Measurements from ENCODE around the gene PRKACA. TPM values are rescaled to one million over a fixed set of nuclear protein-coding genes. Genes with fewer than 3 reads are reported as not detected.

PRKACA gene
- total and polyA plus RNA-seq, 8 donors = 25.3 to 42.9 (median 30.3) TPM

- Histone ChIP-seq H3K36me3 (peaks cover 0 to 6% (median 0%) of the 10 kb centered on the region in 3 donors), H3K27ac (no peak overlapping the region), H3K9me3 (no peaks in the 10 kb centered on the region), H3K4me1 (peaks cover 0 to 5% (median 4%) of the 10 kb centered on the region in 3 donors), H3K27me3 (no peaks in the 10 kb centered on the region), H3K4me3 (no peak overlapping the region)
- 82 to 89% methylated on average over 11 of the region's 11 CpGs for WGBS, 2 donors
- DNase-seq = no peak
- FAIRE-seq = no peak
- TF ChIP-seq CTCF (IDR thresholded peaks at IDR 0.05) = no peak
- ATAC-seq = no peak
- intact Hi-C loops (cut with DNase I) = no loop called here
Observed at GRCh38 chr19:14054721-14055120, 62.8 kb downstream of the PRKACA start.

GRCh38 chr19:14054099-14054498, 63.5 kb downstream of the PRKACA start:
- FAIRE-seq = no peak
- Histone ChIP-seq H3K9me3 (no peaks in the 10 kb centered on the region), H3K27ac (no peak overlapping the region), H3K4me1 (no peaks in the 10 kb centered on the region), H3K36me3 (peaks cover 0 to 6% (median 0%) of the 10 kb centered on the region in 3 donors), H3K4me3 (no peak overlapping the region), H3K27me3 (no peaks in the 10 kb centered on the region)
- DNase-seq = no peak
- TF ChIP-seq CTCF (IDR thresholded peaks at IDR 0.05) = no peak
- ATAC-seq = no peak
- intact Hi-C loops (cut with DNase I) = no loop called here
- 81 to 97% methylated on average over 6 of the region's 6 CpGs for WGBS, 2 donors

- peaks cover 0 to 6% (median 0%) of the 10 kb centered on the region in 3 donors for H3K36me3 ChIP-seq
- intact Hi-C loops (cut with DNase I) = no loop called here
- H3K4me1 ChIP-seq = no peaks in the 10 kb centered on the region
- H3K9me3 ChIP-seq = no peaks in the 10 kb centered on the region
- H3K4me3 ChIP-seq = no peak overlapping the region
- FAIRE-seq (no peak), ATAC-seq (no peak), DNase-seq (no peak)
- H3K27me3 ChIP-seq = no peaks in the 10 kb centered on the region
- TF ChIP-seq CTCF (IDR thresholded peaks at IDR 0.05) = no peak
- WGBS, 2 donors = 94 to 95% methylated on average over 9 to 11 of the region's 11 CpGs
- H3K27ac ChIP-seq = no peak overlapping the region
Observed at GRCh38 chr19:14053500-14053899, 64.1 kb downstream of the PRKACA start.

GRCh38 chr19:14053032-14053431, 64.5 kb downstream of the PRKACA start:
- WGBS, 2 donors = 97 to 98% methylated on average over 3 of the region's 3 CpGs
- intact Hi-C loops (cut with DNase I) = no loop called here
- H3K9me3 ChIP-seq = no peaks in the 10 kb centered on the region

More at GRCh38 chr19:14053032-14053431, 64.5 kb downstream of the PRKACA start:
- no peak for ATAC-seq
- Histone ChIP-seq H3K27ac (no peak overlapping the region), H3K4me1 (no peaks in the 10 kb centered on the region), H3K4me3 (no peak overlapping the region), H3K36me3 (peaks cover 0 to 6% (median 0%) of the 10 kb centered on the region in 3 donors), H3K27me3 (no peaks in the 10 kb centered on the region)
- no peak for TF ChIP-seq CTCF (IDR thresholded peaks at IDR 0.05)
- FAIRE-seq = no peak
- no peak for DNase-seq

All from pancreas (tissue), 10 donors.